GM21576 (cell line): Measurements from ENCODE around the gene ACAD8.

Experiments
- ATAC-seq: cut with Tn5 transposase; IDR thresholded peaks from one replicate; pipeline ENCODE4 v1.9.1; 2021; ENCODE audit warnings: mild to moderate bottlenecking, moderate library complexity; ENCODE audit not compliant: unreplicated experiment

ACAD8 gene

DNA sequence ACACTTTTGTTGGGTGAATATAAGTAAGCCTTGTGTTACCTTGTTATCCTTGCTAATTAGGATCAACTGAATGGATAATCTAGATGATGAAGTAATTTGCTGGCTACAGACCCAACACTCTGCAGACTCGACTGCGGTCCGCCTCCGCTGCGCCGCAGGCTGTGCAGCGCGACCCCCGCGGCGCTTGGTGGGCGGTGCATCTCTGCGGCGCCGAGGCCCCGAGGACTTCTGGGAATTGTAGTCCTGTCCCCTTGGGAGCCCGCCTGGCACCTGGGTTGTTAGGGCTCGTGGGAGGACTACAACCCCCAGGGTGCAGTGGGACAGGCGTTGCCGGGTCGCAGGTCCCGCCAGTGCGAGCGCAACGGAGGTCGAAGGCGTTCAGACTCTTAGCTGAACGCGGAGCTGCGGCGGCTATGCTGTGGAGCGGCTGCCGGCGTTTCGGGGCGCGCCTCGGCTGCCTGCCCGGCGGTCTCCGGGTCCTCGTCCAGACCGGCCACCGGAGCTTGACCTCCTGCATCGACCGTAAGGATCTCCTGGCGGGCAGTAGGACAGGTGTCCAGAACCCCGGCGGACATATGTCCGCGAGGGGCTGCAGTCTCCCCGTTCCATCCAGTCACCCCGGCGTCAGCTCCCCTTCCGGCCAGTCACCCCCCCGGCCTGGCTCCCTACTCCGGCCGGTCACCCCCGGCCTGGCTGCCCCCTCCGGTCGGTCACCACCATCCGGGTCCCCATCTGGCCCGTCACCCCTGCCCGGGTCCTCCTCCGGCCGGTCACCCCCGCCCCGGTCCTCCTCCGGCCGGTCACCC lies at the start of gene ACAD8, which contains the start of gene THYN1:
ACAD8 (plus strand) TSS at position 381 of the 806 bp plus-strand sequence; CDS start at position 414, 33 bp downstream.
THYN1 (minus strand) TSS at position 165 of the 806 bp plus-strand sequence. CDS start 470 bp downstream, outside the sequence.
- ATAC-seq, result peak; percentile 99

DNA sequence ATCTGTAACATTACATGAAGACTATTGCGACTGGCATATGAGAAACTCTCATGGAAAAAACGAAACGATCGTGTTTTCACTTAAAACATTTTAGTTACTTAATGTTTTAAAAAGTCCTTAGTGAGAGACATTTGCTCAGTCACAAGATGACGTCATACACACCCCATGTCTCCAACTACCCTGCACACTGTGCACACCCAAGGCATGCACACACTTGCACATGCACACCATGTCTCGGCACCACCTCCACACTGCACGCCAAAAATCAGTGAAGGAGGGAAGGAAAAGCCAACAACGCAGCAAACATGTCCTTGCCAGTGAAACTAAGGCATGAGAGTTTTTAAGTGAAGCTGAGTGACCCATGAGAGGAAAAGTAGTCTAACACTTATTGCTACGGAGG lies 47.6 kb upstream of the ACAD8 start:
- ATAC-seq, result no peak

DNA sequence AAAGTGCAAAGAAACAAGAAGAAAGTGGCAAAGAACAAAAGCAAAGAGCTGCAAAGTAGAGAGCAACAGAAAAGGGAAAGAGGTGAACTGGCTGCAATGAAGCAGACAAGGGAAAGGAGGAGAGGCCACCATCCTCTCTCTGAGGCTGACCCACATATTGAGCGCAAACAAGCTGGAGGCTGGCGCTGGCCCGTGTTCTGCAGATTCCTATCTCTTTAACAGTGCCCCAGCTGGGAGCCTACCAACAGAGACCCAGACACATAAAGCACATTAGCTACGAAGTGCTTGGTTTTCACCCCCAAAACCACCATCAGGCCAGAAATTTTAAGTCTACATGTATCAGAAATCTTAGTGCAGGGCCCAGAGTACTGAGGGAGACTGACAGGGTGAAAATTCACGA lies 47.2 kb upstream of the ACAD8 start:
- ATAC-seq, result no peak

- no peak for ATAC-seq
Measured at GRCh38 chr11:134207538-134208239, 45.7 kb upstream of the ACAD8 start.

- no peak for ATAC-seq
Measured at GRCh38 chr11:134215836-134216235, 37.5 kb upstream of the ACAD8 start.

GRCh38 chr11:134216816-134217215 lies 36.6 kb upstream of the ACAD8 start:
- ATAC-seq, result no peak

- ATAC-seq, result no peak
Measured at GRCh38 chr11:134223121-134223520, 30.2 kb upstream of the ACAD8 start.

DNA sequence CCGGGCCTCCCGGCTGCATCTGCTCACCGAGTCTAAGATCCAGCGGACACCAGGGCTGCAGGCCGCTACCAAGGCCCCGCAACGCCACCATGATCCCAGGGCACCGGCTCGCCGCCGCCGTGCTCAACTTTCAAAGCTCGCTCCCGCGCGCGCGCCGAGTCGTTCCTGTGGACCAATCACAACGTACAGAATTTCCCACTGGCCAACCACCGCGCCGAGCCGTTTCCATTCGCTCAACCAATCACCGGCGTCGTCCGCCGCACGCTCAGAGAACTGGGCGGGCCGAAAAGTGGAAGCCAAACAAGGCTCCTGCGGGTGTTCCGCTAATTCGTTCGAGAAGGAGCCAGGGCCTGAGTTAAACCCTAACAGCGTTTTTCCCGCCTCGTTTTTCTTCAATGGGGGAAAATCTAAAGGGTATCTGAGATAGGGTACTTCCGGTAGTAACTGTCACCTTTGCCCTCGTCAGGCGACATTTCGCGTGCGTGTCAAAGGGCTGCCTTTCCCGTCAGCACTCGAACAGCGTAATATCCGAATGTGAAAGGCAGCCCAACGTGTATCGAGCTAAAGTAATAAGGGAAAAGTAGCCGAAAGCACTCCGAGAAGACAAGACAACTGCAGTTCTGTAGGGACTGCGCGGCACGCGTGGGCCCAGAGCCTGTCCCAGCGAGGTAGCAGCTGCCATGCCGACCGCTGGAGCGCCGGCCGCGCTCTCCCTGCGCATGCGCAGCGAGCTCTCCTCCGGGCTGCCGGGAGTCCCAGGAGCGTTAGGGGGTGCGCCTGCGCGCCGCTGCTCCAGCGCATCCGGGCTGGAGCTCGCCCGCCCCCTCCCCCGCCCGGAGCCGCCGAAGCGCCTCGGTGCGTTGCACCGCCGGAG lies 29.3 kb upstream of the ACAD8 start, which contains the start of the genes NCAPD3 and VPS26B:
NCAPD3 (minus strand) TSS at position 132 of the 874 bp plus-strand sequence; CDS start at position 91, 41 bp downstream.
VPS26B (plus strand) TSS at position 836 of the 874 bp plus-strand sequence. CDS start 452 bp downstream, outside the sequence.
- ATAC-seq, result peak; percentile 75

GRCh38 chr11:134224710-134225664 lies 28.4 kb upstream of the ACAD8 start:
- peak; percentile 14 for ATAC-seq

- no peak for ATAC-seq
Measured at GRCh38 chr11:134226806-134227325, 26.5 kb upstream of the ACAD8 start.

DNA sequence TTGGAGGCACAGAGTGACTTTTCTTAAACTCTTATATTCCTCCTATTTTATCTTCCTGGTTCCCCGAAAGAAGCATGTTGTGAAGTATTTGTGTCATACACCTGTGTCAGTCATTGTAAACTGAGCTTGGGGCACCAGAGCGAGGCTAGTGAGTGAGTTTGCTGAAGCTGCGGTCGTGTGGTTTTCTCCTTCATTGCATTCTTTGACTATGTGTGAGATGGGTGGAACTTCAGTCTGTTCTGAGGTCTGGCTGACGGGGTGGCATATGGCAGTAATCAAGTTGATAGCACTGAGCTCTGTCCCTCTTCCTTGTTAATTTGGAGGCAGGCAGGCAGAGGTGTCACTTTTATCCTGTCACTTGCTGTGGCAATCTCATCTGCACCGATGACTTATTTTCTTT lies 24.7 kb upstream of the ACAD8 start:
- peak; percentile 50 for ATAC-seq

GRCh38 chr11:134229126-134229790 lies 24.1 kb upstream of the ACAD8 start:
- ATAC-seq, result no peak

- ATAC-seq, result no peak
Measured at GRCh38 chr11:134230339-134230738, 23.0 kb upstream of the ACAD8 start.

GRCh38 chr11:134231958-134232659 lies 21.3 kb upstream of the ACAD8 start:
- no peak for ATAC-seq

- no peak for ATAC-seq
Measured at GRCh38 chr11:134233729-134234179, 19.6 kb upstream of the ACAD8 start.

GRCh38 chr11:134235399-134235798 lies 18.0 kb upstream of the ACAD8 start:
- no peak for ATAC-seq

- no peak for ATAC-seq
Measured at GRCh38 chr11:134236834-134237556, 16.4 kb upstream of the ACAD8 start.

DNA sequence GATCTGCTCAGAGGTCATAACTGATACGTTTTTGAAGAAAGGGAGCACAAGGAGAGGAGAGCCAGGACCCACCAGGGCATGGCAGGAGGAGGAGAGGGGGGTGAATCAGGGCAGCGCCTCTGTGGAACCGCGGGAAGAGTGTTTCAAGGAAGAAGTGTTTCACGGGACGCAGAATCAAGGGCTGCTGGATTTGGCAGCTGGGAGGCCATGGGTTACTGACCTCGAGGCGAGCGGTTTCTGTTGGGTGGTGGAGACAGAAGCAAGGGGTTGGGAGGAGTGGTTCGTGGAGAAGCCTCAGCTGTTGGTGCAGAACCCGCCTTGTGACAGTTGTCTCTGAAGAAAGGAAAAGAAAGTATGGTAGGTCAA lies 15.8 kb upstream of the ACAD8 start:
- no peak for ATAC-seq
